Endothelial cell (in vitro differentiated cells): ENCODE measurements around the gene CKS2. TPM values are rescaled to one million over a fixed set of nuclear protein-coding genes. Genes with fewer than 3 reads are reported as not detected.

Experiments used
- DNase-seq: peaks from one replicate; pipeline ENCODE4 v3.0.0; 2021; ENCODE audit warnings: low spot score
- H3K27ac Mint-ChIP-seq: one replicate; pipeline ENCODE4 v1.8.0; 2021; ENCODE audit warnings: mixed read lengths, inconsistent platforms; ENCODE audit not compliant: unreplicated experiment
- H3K27me3 Mint-ChIP-seq: one replicate; pipeline ENCODE4 v1.8.0; 2021; ENCODE audit warnings: mild to moderate bottlenecking, moderate library complexity, mixed read lengths, inconsistent platforms; ENCODE audit not compliant: unreplicated experiment
- H3K36me3 Mint-ChIP-seq: one replicate; pipeline ENCODE4 v1.8.0; 2021; ENCODE audit warnings: mild to moderate bottlenecking, low read depth, mixed read lengths, inconsistent platforms; ENCODE audit not compliant: unreplicated experiment
- H3K4me1 Mint-ChIP-seq: one replicate; pipeline ENCODE4 v1.8.0; 2021; ENCODE audit warnings: mild to moderate bottlenecking, mixed read lengths, inconsistent platforms; ENCODE audit not compliant: unreplicated experiment
- H3K4me3 Mint-ChIP-seq: one replicate; pipeline ENCODE4 v1.8.0; 2021; ENCODE audit warnings: mild to moderate bottlenecking, mixed read lengths, inconsistent platforms; ENCODE audit not compliant: unreplicated experiment
- H3K9me3 Mint-ChIP-seq: one replicate; pipeline ENCODE4 v1.8.0; 2021; ENCODE audit warnings: mixed read lengths, inconsistent platforms; ENCODE audit not compliant: unreplicated experiment
- CTCF ChIP-seq: fragments of 200-600 bp; sonication (generic); IDR thresholded peaks from one replicate; pipeline ENCODE4 v1.5.0; 2021; ENCODE audit warnings: antibody characterized with exemption; ENCODE audit not compliant: unreplicated experiment
- total RNA-seq: library from RNA; stranded (reverse); fragmentation: NEBNext Ultra II Directional; extraction: Animal tissue kit (Norgen Biotek cat#: 25700); gene quantifications from one replicate; pipeline ENCODE4 v1.2.1, GENCODE V29; 2021; ENCODE audit not compliant: unreplicated experiment

Gene CKS2
- total RNA-seq, 1 donor from 2014 or later = 49.2 TPM

GRCh38 chr9:89314955-89315354 lies 4.0 kb downstream of the CKS2 start:
- TF ChIP-seq CTCF = no peak
- H3K27me3 Mint-ChIP-seq = peaks cover 12% of the 10 kb centered on the region
- peaks cover 23% of the 10 kb centered on the region for H3K4me1 Mint-ChIP-seq
- H3K27ac Mint-ChIP-seq = peak overlapping the region; percentile 59
- no peak overlapping the region for H3K4me3 Mint-ChIP-seq
- peaks cover 14% of the 10 kb centered on the region for H3K36me3 Mint-ChIP-seq
- no peaks in the 10 kb centered on the region for H3K9me3 Mint-ChIP-seq
- no peak for DNase-seq

GRCh38 chr9:89315482-89315881 lies 4.5 kb downstream of the CKS2 start:
- H3K9me3 Mint-ChIP-seq = no peaks in the 10 kb centered on the region
- no peak overlapping the region for H3K27ac Mint-ChIP-seq
- TF ChIP-seq CTCF = no peak
- peaks cover 14% of the 10 kb centered on the region for H3K36me3 Mint-ChIP-seq
- no peak overlapping the region for H3K4me3 Mint-ChIP-seq
- DNase-seq = no peak
- peaks cover 11% of the 10 kb centered on the region for H3K27me3 Mint-ChIP-seq
- H3K4me1 Mint-ChIP-seq = peaks cover 20% of the 10 kb centered on the region

GRCh38 chr9:89317282-89317681 lies 6.3 kb downstream of the CKS2 start:
- no peak for TF ChIP-seq CTCF
- H3K27ac Mint-ChIP-seq = peak overlapping the region; percentile 92
- peak overlapping the region; percentile 81 for H3K4me3 Mint-ChIP-seq
- no peaks in the 10 kb centered on the region for H3K9me3 Mint-ChIP-seq
- H3K27me3 Mint-ChIP-seq = peaks cover 4% of the 10 kb centered on the region
- peaks cover 23% of the 10 kb centered on the region for H3K4me1 Mint-ChIP-seq
- peaks cover 14% of the 10 kb centered on the region for H3K36me3 Mint-ChIP-seq
- DNase-seq = no peak

GRCh38 chr9:89318123-89319014 lies 7.4 kb downstream of the CKS2 start, which contains the start of gene SECISBP2:
Gene SECISBP2 (plus strand): TSS chr9:89318500. CDS start chr9:89318577, 77 bp downstream.
- Mint-ChIP-seq H3K4me3 (peak within 1 kb of the TSS; percentile 87), H3K9me3 (no peaks in the 10 kb centered on the region), H3K36me3 (peaks cover 14% of the 10 kb centered on the region), H3K4me1 (peaks cover 25% of the 10 kb centered on the region), H3K27me3 (peaks cover 4% of the 10 kb centered on the region), H3K27ac (peak within 1 kb of the TSS; percentile 93)
- peak; percentile 72 for TF ChIP-seq CTCF
- DNase-seq = peak; percentile 96
